ENCODE data around the gene VASH1.

Gene VASH1

GRCh38 chr14:76812093-76812421, 50.8 kb downstream of the VASH1 start:
- Histone ChIP-seq H3K27me3 (ENCODE audit: insufficient read depth, poor library complexity, severe bottlenecking) (no peaks in the 10 kb centered on the region), H3K27ac (replicated peaks) (peak overlapping the region; percentile 55), H3K4me3 (replicated peaks; ENCODE audit: insufficient read depth, low read length) (peak overlapping the region; percentile 69)
- DNase-seq (ENCODE audit: low read depth in 1 of 2, low spot score in 1 of 2), result no peak
- TF ChIP-seq REST (IDR thresholded peaks at IDR 0.05; ENCODE audit: insufficient replicate concordance, low read depth) (no peak), POLR2AphosphoS5 (IDR thresholded peaks at IDR 0.05; ENCODE audit: low read depth) (no peak), GABPA (IDR thresholded peaks at IDR 0.05; ENCODE audit: low read depth) (no peak), SPI1 (IDR thresholded peaks at IDR 0.05; ENCODE audit: borderline replicate concordance, low read depth) (no peak), CTCF (IDR thresholded peaks at IDR 0.05; ENCODE audit: insufficient read depth, low read length) (no peak)

GRCh38 chr14:76812422-76813383, 51.4 kb downstream of the VASH1 start, which contains the start of gene ANGEL1:
TSS of gene ANGEL1 (minus strand) at chr14:76812882. CDS start at chr14:76812827, 55 bp downstream.
- peak within 1 kb of the TSS; percentile 55 for H3K27ac ChIP-seq (replicated peaks)
- H3K27me3 ChIP-seq (ENCODE audit: insufficient read depth, poor library complexity, severe bottlenecking), result no peaks in the 10 kb centered on the region
- TF ChIP-seq REST (IDR thresholded peaks at IDR 0.05; ENCODE audit: insufficient replicate concordance, low read depth) (no peak), POLR2AphosphoS5 (IDR thresholded peaks at IDR 0.05; ENCODE audit: low read depth) (peak; percentile 78)
- H3K4me3 ChIP-seq (replicated peaks; ENCODE audit: insufficient read depth, low read length), result peak within 1 kb of the TSS; percentile 69
- DNase-seq (ENCODE audit: low read depth in 1 of 2, low spot score in 1 of 2), result peak; percentile 75 to 84

- TF ChIP-seq CTCF (IDR thresholded peaks at IDR 0.05; ENCODE audit: insufficient read depth, low read length), result no peak
- TF ChIP-seq POLR2AphosphoS5 (IDR thresholded peaks at IDR 0.05; ENCODE audit: low read depth), result no peak
- no peak for TF ChIP-seq SPI1 (IDR thresholded peaks at IDR 0.05; ENCODE audit: borderline replicate concordance, low read depth)
- H3K27me3 ChIP-seq (ENCODE audit: insufficient read depth, poor library complexity, severe bottlenecking), result no peaks in the 10 kb centered on the region
- no peak for DNase-seq (ENCODE audit: low read depth in 1 of 2, low spot score in 1 of 2)
- H3K4me3 ChIP-seq (replicated peaks; ENCODE audit: insufficient read depth, low read length), result no peak overlapping the region
- H3K27ac ChIP-seq (replicated peaks), result no peak overlapping the region
These were observed 53.7 kb downstream of the VASH1 start for GRCh38 chr14:76814726-76815645.

- TF ChIP-seq GABPA (IDR thresholded peaks at IDR 0.05; ENCODE audit: low read depth), result no peak
- no peak for TF ChIP-seq POLR2AphosphoS5 (IDR thresholded peaks at IDR 0.05; ENCODE audit: low read depth)
- no peak for TF ChIP-seq SPI1 (IDR thresholded peaks at IDR 0.05; ENCODE audit: borderline replicate concordance, low read depth)
- no peak for TF ChIP-seq REST (IDR thresholded peaks at IDR 0.05; ENCODE audit: insufficient replicate concordance, low read depth)
- no peak for TF ChIP-seq CTCF (IDR thresholded peaks at IDR 0.05; ENCODE audit: insufficient read depth, low read length)
- Histone ChIP-seq H3K27me3 (ENCODE audit: insufficient read depth, poor library complexity, severe bottlenecking) (no peaks in the 10 kb centered on the region), H3K27ac (replicated peaks) (no peak overlapping the region), H3K4me3 (replicated peaks; ENCODE audit: insufficient read depth, low read length) (no peak overlapping the region)
- DNase-seq (ENCODE audit: low read depth in 1 of 2, low spot score in 1 of 2), result no peak
These were observed 59.4 kb downstream of the VASH1 start for GRCh38 chr14:76820700-76821099.
